H9 (cell line): ENCODE measurements around the gene TMEM147. TPM values are rescaled to one million over a fixed set of nuclear protein-coding genes. Genes with fewer than 3 reads are reported as not detected.

Experiments
- DNase-seq: peaks from one replicate; pipeline ENCODE4 v3.0.0-alpha.2; 2017
- H2AFZ ChIP-seq: one replicate; pipeline ENCODE4 v1.6.1; 2013; ENCODE audit warnings: mild to moderate bottlenecking, low read length, control low read depth, moderate library complexity
- H2AK5ac ChIP-seq: 2 replicates; pipeline ENCODE4 v1.6.1; 2013; ENCODE audit warnings: low read length, control low read depth, mixed read lengths; ENCODE audit not compliant: insufficient read length
- H2BK120ac ChIP-seq: one replicate; pipeline ENCODE4 v1.6.1; 2013; ENCODE audit warnings: low read depth, mild to moderate bottlenecking, low read length, control low read depth, inconsistent platforms; ENCODE audit not compliant: poor library complexity, severe bottlenecking
- H2BK12ac ChIP-seq: 2 replicates; pipeline ENCODE4 v1.6.1; 2013; ENCODE audit warnings: low read length, control low read depth, mixed read lengths, low read depth; ENCODE audit not compliant: insufficient read length
- H2BK15ac ChIP-seq: 2 replicates; pipeline ENCODE4 v1.6.1; 2013; ENCODE audit warnings: low read depth, low read length, control low read depth
- H2BK20ac ChIP-seq: one replicate; pipeline ENCODE4 v1.6.1; 2013; ENCODE audit warnings: low read depth, mild to moderate bottlenecking, low read length, control low read depth, inconsistent platforms; ENCODE audit not compliant: poor library complexity, severe bottlenecking
- H2BK5ac ChIP-seq: 2 replicates; pipeline ENCODE4 v1.6.1; 2013; ENCODE audit warnings: low read length, control low read depth, mixed read lengths; ENCODE audit not compliant: insufficient read length
- H3K14ac ChIP-seq: 2 replicates; pipeline ENCODE4 v1.6.1; 2013; ENCODE audit warnings: low read length, control low read depth; ENCODE audit not compliant: insufficient read depth
- H3K18ac ChIP-seq: 2 replicates; pipeline ENCODE4 v1.6.1; 2013; ENCODE audit warnings: low read depth, mild to moderate bottlenecking, mixed read lengths, low read length, control low read depth; ENCODE audit not compliant: insufficient read length
- H3K23ac ChIP-seq: 2 replicates; pipeline ENCODE4 v1.6.1; 2013; ENCODE audit warnings: low read length, control low read depth, mixed read lengths, low read depth; ENCODE audit not compliant: insufficient read length
- H3K23me2 ChIP-seq: 2 replicates; pipeline ENCODE4 v1.6.1; 2013; ENCODE audit warnings: low read depth, mild to moderate bottlenecking, mixed read lengths, low read length, control low read depth; ENCODE audit not compliant: insufficient read length, poor library complexity, severe bottlenecking
- H3K27ac ChIP-seq: 2 replicates; pipeline ENCODE4 v1.5.1; 2013; ENCODE audit warnings: low read length, control low read depth, mixed read lengths, low read depth; ENCODE audit not compliant: insufficient read length
- H3K27me3 ChIP-seq: 2 replicates; pipeline ENCODE4 v1.6.1; 2013; ENCODE audit warnings: low read length, control low read depth, inconsistent platforms; ENCODE audit not compliant: insufficient read depth
- H3K4ac ChIP-seq: 2 replicates; pipeline ENCODE4 v1.6.1; 2013; ENCODE audit warnings: low read depth, mild to moderate bottlenecking, control low read depth, inconsistent platforms, low read length, moderate library complexity
- H3K4me1 ChIP-seq: 2 replicates; pipeline ENCODE4 v1.6.1; 2013; ENCODE audit warnings: low read length, control low read depth, inconsistent platforms; ENCODE audit not compliant: insufficient read depth
- H3K4me2 ChIP-seq: 2 replicates; pipeline ENCODE4 v1.6.1; 2013; ENCODE audit warnings: low read length, control low read depth, mixed read lengths; ENCODE audit not compliant: insufficient read length, insufficient read depth
- H3K56ac ChIP-seq: 2 replicates; pipeline ENCODE4 v1.6.1; 2013; ENCODE audit warnings: low read depth, mild to moderate bottlenecking, mixed read lengths, low read length, control low read depth; ENCODE audit not compliant: insufficient read length
- H3K79me1 ChIP-seq: 2 replicates; pipeline ENCODE4 v1.6.1; 2013; ENCODE audit warnings: low read depth, mild to moderate bottlenecking, moderate library complexity, low read length, control low read depth, inconsistent platforms; ENCODE audit not compliant: insufficient read depth, poor library complexity, severe bottlenecking
- H3K79me2 ChIP-seq: 2 replicates; pipeline ENCODE4 v1.6.1; 2013; ENCODE audit warnings: low read length, control low read depth, inconsistent platforms; ENCODE audit not compliant: insufficient read depth
- H3K9ac ChIP-seq: 2 replicates; pipeline ENCODE4 v1.6.1; 2013; ENCODE audit warnings: low read length, control low read depth, mixed read lengths; ENCODE audit not compliant: insufficient read length; ENCODE audit errors: extremely low read depth
- H3K9me3 ChIP-seq: one replicate; pipeline ENCODE4 v1.6.1; 2013; ENCODE audit warnings: low read depth, low read length, inconsistent platforms; ENCODE audit not compliant: control insufficient read depth
- H3T11ph ChIP-seq: one replicate; pipeline ENCODE4 v1.6.1; 2013; ENCODE audit warnings: mild to moderate bottlenecking, low read length, control low read depth, inconsistent platforms
- H4K20me1 ChIP-seq: one replicate; pipeline ENCODE4 v1.6.1; 2013; ENCODE audit not compliant: control insufficient read depth, insufficient read length, insufficient read depth
- H4K5ac ChIP-seq: 2 replicates; pipeline ENCODE4 v1.6.1; 2013; ENCODE audit warnings: low read depth, mild to moderate bottlenecking, mixed read lengths, low read length, control low read depth; ENCODE audit not compliant: insufficient read length
- H4K8ac ChIP-seq: replicated peaks from 2 replicates; pipeline ENCODE4 v1.6.1; 2013; ENCODE audit warnings: low read length, control low read depth, mixed read lengths, low read depth; ENCODE audit not compliant: insufficient read length
- H4K91ac ChIP-seq: 2 replicates; pipeline ENCODE4 v1.6.1; 2013; ENCODE audit warnings: low read depth, mild to moderate bottlenecking, moderate library complexity, mixed read lengths, low read length, control low read depth; ENCODE audit not compliant: insufficient read length
- H3K27ac Mint-ChIP-seq, 3 experiments: 2 replicates in 2 of 3; 3 replicates in 1 of 3; pipeline ENCODE4 v1.8.0; 2020 to 2021; ENCODE audit warnings: mixed read lengths in 3 of 3, mild to moderate bottlenecking in 1 of 3, moderate library complexity in 1 of 3
- H3K27me3 Mint-ChIP-seq: 2 replicates; pipeline ENCODE4 v1.8.0; 2021; ENCODE audit warnings: low read depth, mild to moderate bottlenecking, moderate library complexity, mixed read lengths
- H3K36me3 Mint-ChIP-seq, 3 experiments: 2 replicates in 2 of 3; 3 replicates in 1 of 3; pipeline ENCODE4 v1.8.0; 2020 to 2021; ENCODE audit warnings: low read depth in 3 of 3, mixed read lengths in 3 of 3; ENCODE audit not compliant: insufficient read depth in 1 of 3
- H3K4me1 Mint-ChIP-seq, 2 experiments: 2 replicates each; pipeline ENCODE4 v1.8.0; 2020; ENCODE audit warnings: mixed read lengths in 2 of 2
- H3K4me3 Mint-ChIP-seq, 2 experiments: 2 replicates in 1 of 2; 3 replicates in 1 of 2; pipeline ENCODE4 v1.8.0; 2020 to 2021; ENCODE audit warnings: mild to moderate bottlenecking in 2 of 2, mixed read lengths in 2 of 2, moderate library complexity in 1 of 2
- H3K9me3 Mint-ChIP-seq, 2 experiments: 2 replicates in 1 of 2; 3 replicates in 1 of 2; pipeline ENCODE4 v1.8.0; 2020; ENCODE audit warnings: mild to moderate bottlenecking in 2 of 2, mixed read lengths in 2 of 2, moderate library complexity in 1 of 2
- WGBS: extraction: QIAGEN DNeasy Blood & Tissue Kit; methylation state at CpG from one replicate; pipeline ENCODE4 v1.1.7; 2013; ENCODE audit warnings: missing lambda C conversion rate, low lambda C conversion rate, mixed read lengths; ENCODE audit not compliant: insufficient read length; ENCODE audit errors: extremely low coverage; 5-methylcytosine and 5-hydroxymethylcytosine counted together
- total RNA-seq: library from RNA; stranded (reverse); gene quantifications from 2 replicates; pipeline ENCODE4 v1.2.1, GENCODE V29; 2021
- TF ChIP-seq, protein P1 (sequence below): fragments of 200-600 bp; sonication (generic); conservative IDR thresholded peaks from 3 replicates; pipeline ENCODE4 v1.8.0; 2021; ENCODE audit warnings: antibody characterized with exemption, mild to moderate bottlenecking

The TMEM147 gene
- total RNA-seq, 1 experiment from 2014 or later, result 125 TPM

DNA sequence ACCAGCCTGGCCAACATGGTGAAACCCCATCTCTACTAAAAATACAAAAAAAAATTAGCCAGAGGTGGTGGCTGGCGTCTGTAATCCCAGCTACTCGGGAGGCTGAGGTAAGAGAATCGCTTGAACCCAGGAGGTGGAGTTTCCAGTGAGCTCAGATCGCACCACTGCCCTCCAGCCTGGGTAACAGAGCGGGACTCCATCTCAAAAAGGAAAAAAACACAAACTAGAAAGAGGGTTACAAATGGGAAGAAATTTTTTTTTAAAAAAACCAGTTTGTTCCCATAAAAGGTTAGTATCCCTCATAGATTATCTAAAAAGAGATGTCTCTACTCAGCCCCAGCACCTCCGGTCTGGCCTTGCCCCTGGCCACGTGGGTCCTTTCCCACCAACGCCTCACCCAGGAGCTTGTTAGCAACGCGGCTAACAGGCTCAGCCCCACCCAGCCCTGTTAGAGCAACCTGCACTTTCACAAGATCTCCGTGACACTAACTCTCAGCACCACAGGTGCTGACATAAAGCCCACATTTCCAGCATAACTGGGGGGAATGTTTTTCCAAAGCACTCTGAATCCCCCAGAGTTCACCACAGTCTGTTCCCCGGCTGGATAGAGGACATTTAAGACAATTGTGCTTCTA is 36.3 kb upstream of the TMEM147 start:
- H4K8ac ChIP-seq, result no peak overlapping the region
- peak overlapping the region; percentile 88 for H3K9ac ChIP-seq
- no peaks in the 10 kb centered on the region for H4K20me1 ChIP-seq
- no peak overlapping the region for H2BK12ac ChIP-seq
- H3K56ac ChIP-seq, result no peak overlapping the region
- Mint-ChIP-seq H3K27me3 (peaks cover 26% of the 10 kb centered on the region), H3K36me3 (peaks cover 30 to 42% (median 42%) of the 10 kb centered on the region in 3 experiments), H3K4me1 (peaks cover 19 to 35% of the 10 kb centered on the region in 2 experiments), H3K27ac (peak overlapping the region; percentile 99 to 100 (median 99)), H3K9me3 (no peaks in the 10 kb centered on the region), H3K4me3 (peak overlapping the region; percentile 97 to 98)
- peak overlapping the region; percentile 20 for H4K5ac ChIP-seq
- H3K4me1 ChIP-seq, result no peaks in the 10 kb centered on the region
- H3K18ac ChIP-seq, result peak overlapping the region; percentile 83
- H2AFZ ChIP-seq, result no peak overlapping the region
- H4K91ac ChIP-seq, result no peak overlapping the region
- H3K27ac ChIP-seq, result peak overlapping the region; percentile 36
- no CpG with 5 or more reads among the region's 12 CpGs for WGBS
- H3K4me2 ChIP-seq, result peak overlapping the region; percentile 94
- H2BK5ac ChIP-seq, result no peak overlapping the region
- TF ChIP-seq, protein P1, sequence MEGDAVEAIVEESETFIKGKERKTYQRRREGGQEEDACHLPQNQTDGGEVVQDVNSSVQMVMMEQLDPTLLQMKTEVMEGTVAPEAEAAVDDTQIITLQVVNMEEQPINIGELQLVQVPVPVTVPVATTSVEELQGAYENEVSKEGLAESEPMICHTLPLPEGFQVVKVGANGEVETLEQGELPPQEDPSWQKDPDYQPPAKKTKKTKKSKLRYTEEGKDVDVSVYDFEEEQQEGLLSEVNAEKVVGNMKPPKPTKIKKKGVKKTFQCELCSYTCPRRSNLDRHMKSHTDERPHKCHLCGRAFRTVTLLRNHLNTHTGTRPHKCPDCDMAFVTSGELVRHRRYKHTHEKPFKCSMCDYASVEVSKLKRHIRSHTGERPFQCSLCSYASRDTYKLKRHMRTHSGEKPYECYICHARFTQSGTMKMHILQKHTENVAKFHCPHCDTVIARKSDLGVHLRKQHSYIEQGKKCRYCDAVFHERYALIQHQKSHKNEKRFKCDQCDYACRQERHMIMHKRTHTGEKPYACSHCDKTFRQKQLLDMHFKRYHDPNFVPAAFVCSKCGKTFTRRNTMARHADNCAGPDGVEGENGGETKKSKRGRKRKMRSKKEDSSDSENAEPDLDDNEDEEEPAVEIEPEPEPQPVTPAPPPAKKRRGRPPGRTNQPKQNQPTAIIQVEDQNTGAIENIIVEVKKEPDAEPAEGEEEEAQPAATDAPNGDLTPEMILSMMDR, result no peak
- H3K9me3 ChIP-seq, result no peaks in the 10 kb centered on the region
- H3K23me2 ChIP-seq, result peaks cover 10% of the 10 kb centered on the region
- H2AK5ac ChIP-seq, result no peak overlapping the region
- DNase-seq, result peak; percentile 79
- H3T11ph ChIP-seq, result no peak overlapping the region
- H3K79me2 ChIP-seq, result peaks cover 4% of the 10 kb centered on the region; the same call in 1 of the 2 replicates
- peak overlapping the region; percentile 94; the same call in 1 of the 2 replicates for H3K14ac ChIP-seq
- H3K4ac ChIP-seq, result peak overlapping the region; percentile 35; the same call in 1 of the 2 replicates
- no peak overlapping the region for H2BK15ac ChIP-seq
- H3K79me1 ChIP-seq, result no peaks in the 10 kb centered on the region
- H2BK20ac ChIP-seq, result no peak overlapping the region
- H3K27me3 ChIP-seq, result no peaks in the 10 kb centered on the region; the same call in 1 of the 2 replicates
- no peak overlapping the region for H2BK120ac ChIP-seq
- no peak overlapping the region for H3K23ac ChIP-seq
